Measurements from ENCODE around the gene ZC3H7B. TPM values are rescaled to one million over a fixed set of nuclear protein-coding genes. Genes with fewer than 3 reads are reported as not detected.

The ZC3H7B gene
- polyA plus RNA-seq, 1 experiment: 59.4 TPM

- CTCF ChIA-PET: interaction anchor here (1.3 kb wide), 1 partner anchor 34 kb away, joined by 3 read pairs; no protein-coding TSS in a partner anchor
- H3K27me3 ChIP-seq (ENCODE audit: control insufficient read depth, insufficient read depth, low read length): no peaks in the 10 kb centered on the region
- POLR2A ChIA-PET: no interaction called here
Observed at GRCh38 chr22:41369837-41370236, 68.5 kb downstream of the ZC3H7B start.

DNA sequence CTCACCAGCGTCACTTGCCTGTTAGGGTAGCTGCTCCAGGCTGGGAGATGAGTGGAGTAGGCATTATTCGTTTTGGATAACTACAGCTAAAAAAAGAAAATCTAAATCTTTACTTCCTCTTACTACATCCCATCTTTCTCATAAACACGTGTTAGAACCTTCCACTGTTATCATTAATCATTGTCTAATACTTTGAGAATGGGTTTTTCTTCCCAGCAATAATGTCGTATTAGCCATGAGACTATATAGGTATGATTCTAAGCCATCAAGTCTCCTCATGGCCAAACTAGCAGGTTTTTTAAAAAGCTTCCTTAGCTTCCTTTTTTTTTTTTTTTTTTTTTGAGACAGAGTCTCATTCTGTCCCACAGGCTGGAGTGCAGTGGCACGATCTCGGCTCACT is 76.5 kb downstream of the ZC3H7B start:
- ChIA-PET POLR2A (no interaction called here), CTCF (interaction anchor here (0.8 to 1.1 kb wide), 2 partner anchors 9 to 10 kb away, joined by 3 to 4 read pairs; no protein-coding TSS in a partner anchor)
- no peak overlapping the region for H3K4me3 ChIP-seq (ENCODE audit: low read depth, low read length)
- peaks cover 4% of the 10 kb centered on the region; the same call in 1 of the 2 replicates for H3K27me3 ChIP-seq (ENCODE audit: control insufficient read depth, insufficient read depth, low read length)
- TF ChIP-seq CTCF (IDR thresholded peaks at IDR 0.05; ENCODE audit: insufficient read depth, low read depth, low read length): no peak
- H3K36me3 ChIP-seq (ENCODE audit: control insufficient read depth, insufficient read depth, low read length): no peaks in the 10 kb centered on the region
- DNase-seq (ENCODE audit: low read depth): no peak

More at GRCh38 chr22:41369837-41370236, 68.5 kb downstream of the ZC3H7B start:
- DNase-seq (ENCODE audit: low read depth): no peak
- Histone ChIP-seq H3K4me3 (ENCODE audit: low read depth, low read length) (no peak overlapping the region), H3K36me3 (ENCODE audit: control insufficient read depth, insufficient read depth, low read length) (no peaks in the 10 kb centered on the region)
- TF ChIP-seq CTCF (IDR thresholded peaks at IDR 0.05; ENCODE audit: insufficient read depth, low read depth, low read length): no peak

GRCh38 chr22:41380993-41381328 is 79.6 kb downstream of the ZC3H7B start:
- TF ChIP-seq CTCF (IDR thresholded peaks at IDR 0.05; ENCODE audit: insufficient read depth, low read depth, low read length): no peak
- DNase-seq (ENCODE audit: low read depth): peak; percentile 78
- Histone ChIP-seq H3K36me3 (ENCODE audit: control insufficient read depth, insufficient read depth, low read length) (no peaks in the 10 kb centered on the region), H3K27me3 (ENCODE audit: control insufficient read depth, insufficient read depth, low read length) (peaks cover 4% of the 10 kb centered on the region; the same call in 1 of the 2 replicates), H3K4me3 (ENCODE audit: low read depth, low read length) (peak overlapping the region; percentile 70)
- ChIA-PET CTCF (interaction anchor here (1.3 to 4.4 kb wide), 4 partner anchors 14 to 146 kb away, joined by 3 to 23 read pairs (median 5); no protein-coding TSS in a partner anchor), POLR2A (interaction anchor here (0.6 to 1.0 kb wide), 3 partner anchors 21 to 316 kb away, joined by 3 to 4 read pairs (median 3); no protein-coding TSS in a partner anchor)

- no peak for TF ChIP-seq CTCF (IDR thresholded peaks at IDR 0.05; ENCODE audit: insufficient read depth, low read depth, low read length)
- peak within 1 kb of the TSS; percentile 70 for H3K4me3 ChIP-seq (ENCODE audit: low read depth, low read length)
- ChIA-PET POLR2A (interaction anchor here (0.6 to 1.0 kb wide), 7 partner anchors 15 to 419 kb away, joined by 3 to 9 read pairs (median 3); partner anchors contain the start of gene CCDC134), CTCF (interaction anchor here (1.3 to 4.4 kb wide), 4 partner anchors 14 to 146 kb away, joined by 3 to 23 read pairs (median 5); no protein-coding TSS in a partner anchor)
- peaks cover 4% of the 10 kb centered on the region; the same call in 1 of the 2 replicates for H3K27me3 ChIP-seq (ENCODE audit: control insufficient read depth, insufficient read depth, low read length)
- DNase-seq (ENCODE audit: low read depth): peak; percentile 88
- H3K36me3 ChIP-seq (ENCODE audit: control insufficient read depth, insufficient read depth, low read length): no peaks in the 10 kb centered on the region
Observed at GRCh38 chr22:41381329-41382097, 80.2 kb downstream of the ZC3H7B start, which contains the start of gene TEF. Gene TEF (plus strand): TSS chr22:41381942. CDS start chr22:41382045, 103 bp downstream.

GRCh38 chr22:41382098-41382578 is 80.8 kb downstream of the ZC3H7B start:
- POLR2A ChIA-PET: interaction anchor here (0.6 to 0.7 kb wide), 2 partner anchors 20 to 117 kb away, joined by 3 to 7 read pairs; no protein-coding TSS in a partner anchor
- CTCF ChIA-PET: interaction anchor here (1.3 to 4.4 kb wide), 2 partner anchors 15 to 21 kb away, joined by 3 to 23 read pairs; no protein-coding TSS in a partner anchor

More at GRCh38 chr22:41382098-41382578, 80.8 kb downstream of the ZC3H7B start:
- TF ChIP-seq CTCF (IDR thresholded peaks at IDR 0.05; ENCODE audit: insufficient read depth, low read depth, low read length): no peak
- Histone ChIP-seq H3K4me3 (ENCODE audit: low read depth, low read length) (peak overlapping the region; percentile 70), H3K27me3 (ENCODE audit: control insufficient read depth, insufficient read depth, low read length) (no peaks in the 10 kb centered on the region), H3K36me3 (ENCODE audit: control insufficient read depth, insufficient read depth, low read length) (peaks cover under 1% of the 10 kb centered on the region; the same call in 1 of the 2 replicates)
- DNase-seq (ENCODE audit: low read depth): no peak
